Astrocyte of the cerebellum (primary cell): ENCODE measurements around the gene OTOP3.

ENCODE experiments used
- DNase-seq: peaks from one replicate; pipeline ENCODE4 v3.0.0-alpha.2; 2011; ENCODE audit warnings: low read depth
- H3K4me3 ChIP-seq: 2 replicates; pipeline ENCODE4 v1.5.1; 2011; ENCODE audit warnings: mild to moderate bottlenecking, low read depth, low read length, moderate library complexity
- CTCF ChIP-seq: IDR thresholded peaks from 2 replicates; pipeline ENCODE4 v1.5.1; 2012; ENCODE audit warnings: low read length, low read depth, moderate library complexity, mild to moderate bottlenecking; ENCODE audit errors: missing control alignments
- in situ Hi-C: cut with HindIII; loops from 2 replicates; pipeline ENCODE4 v1.10.0; 2017; ENCODE audit warnings: low sequenced_read_pairs

OTOP3 gene

GRCh38 chr17:74970395-74970794 lies 34.7 kb downstream of the OTOP3 start:
- H3K4me3 ChIP-seq, result no peak overlapping the region
- TF ChIP-seq CTCF, result no peak
- no peak for DNase-seq
- in situ Hi-C loops, result no loop called here

- no peak for DNase-seq
- in situ Hi-C loops, result no loop called here
- H3K4me3 ChIP-seq, result no peak overlapping the region
- no peak for TF ChIP-seq CTCF
Measured at GRCh38 chr17:74971069-74971841, 35.6 kb downstream of the OTOP3 start.

- in situ Hi-C loops, result no loop called here
- no peak for TF ChIP-seq CTCF
- H3K4me3 ChIP-seq, result no peak overlapping the region
- no peak for DNase-seq
Measured at GRCh38 chr17:74971842-74972106, 36.1 kb downstream of the OTOP3 start.

- no peak for DNase-seq
- no peak for TF ChIP-seq CTCF
- in situ Hi-C loops, result no loop called here
- H3K4me3 ChIP-seq, result peak within 1 kb of the TSS; percentile 39
Measured at GRCh38 chr17:74972107-74972972, 36.6 kb downstream of the OTOP3 start, which contains the start of gene HID1. TSS of gene HID1 (minus strand) at chr17:74972759. CDS start at chr17:74972656, 103 bp downstream.

GRCh38 chr17:74972973-74973328 lies 37.3 kb downstream of the OTOP3 start:
- no peak for DNase-seq
- H3K4me3 ChIP-seq, result peak overlapping the region; percentile 5
- in situ Hi-C loops, result no loop called here
- TF ChIP-seq CTCF, result no peak

- no peak for TF ChIP-seq CTCF
- no peak overlapping the region for H3K4me3 ChIP-seq
- in situ Hi-C loops, result no loop called here
- DNase-seq, result no peak
Measured at GRCh38 chr17:74975943-74976342, 40.2 kb downstream of the OTOP3 start.
